ENCODE measurements around the gene STK25. TPM values are rescaled to one million over a fixed set of nuclear protein-coding genes. Genes with fewer than 3 reads are reported as not detected.

STK25 gene
- total RNA-seq, 1 experiment from 2014 or later: 159 TPM

- DNase-seq: no peak
- intact Hi-C loops (cut with micrococcal nuclease; ENCODE audit: unreplicated experiment): no loop called here
- BruUV-seq (replicated peaks): no TSS peak
- TF ChIP-seq CTCF (IDR thresholded peaks at IDR 0.05; ENCODE audit: unreplicated experiment): no peak
- H3K4me1 Mint-ChIP-seq (ENCODE audit: low read depth, unreplicated experiment): no peaks in the 10 kb centered on the region
- H3K36me3 Mint-ChIP-seq (ENCODE audit: insufficient read depth, unreplicated experiment): peaks cover 26% of the 10 kb centered on the region
- H3K4me3 Mint-ChIP-seq (ENCODE audit: low read depth, unreplicated experiment): no peak overlapping the region
- no peak overlapping the region for H3K27ac Mint-ChIP-seq (ENCODE audit: unreplicated experiment)
- CTCF ChIA-PET: no interaction called here
- H3K27me3 Mint-ChIP-seq (ENCODE audit: unreplicated experiment): no peaks in the 10 kb centered on the region
- H3K9me3 Mint-ChIP-seq (ENCODE audit: low read depth, unreplicated experiment): no peaks in the 10 kb centered on the region
Measured at GRCh38 chr2:241445426-241445825, 63.0 kb downstream of the STK25 start.

DNA sequence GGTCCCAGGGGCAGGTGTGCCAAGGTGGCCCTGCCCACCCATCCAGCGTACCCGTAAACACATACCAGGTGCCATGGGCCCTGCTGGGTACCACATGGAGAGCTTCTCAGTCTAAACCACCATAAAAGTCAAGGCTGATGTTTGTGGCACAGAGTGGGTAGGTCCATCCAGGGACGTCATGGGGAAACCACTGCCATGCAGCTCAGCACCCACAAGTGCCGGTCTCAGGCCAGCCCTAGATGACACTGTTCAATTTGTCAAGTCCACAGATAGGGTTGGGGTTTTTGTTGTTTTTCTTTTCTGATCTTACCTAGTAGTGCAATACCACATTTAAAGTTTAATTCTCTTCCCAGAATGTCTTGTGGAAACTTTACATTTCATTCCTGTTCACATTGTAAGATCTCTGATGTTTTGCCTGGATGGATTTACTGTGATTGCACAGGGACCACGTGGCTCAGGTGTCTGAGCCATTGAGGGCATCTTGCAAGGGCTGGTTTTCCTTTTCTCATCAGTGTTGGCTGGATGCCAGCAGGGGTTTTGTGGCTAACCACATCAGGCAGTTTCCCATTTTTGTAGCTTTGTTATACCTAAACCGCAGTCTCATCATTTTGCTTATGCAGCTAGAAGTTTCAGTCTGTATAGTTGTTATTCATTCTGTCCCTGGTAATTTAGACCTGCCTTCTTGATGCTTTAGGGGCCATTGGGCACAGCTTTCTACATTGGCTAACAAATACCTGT lies 64.7 kb downstream of the STK25 start:
- no peaks in the 10 kb centered on the region for H3K9me3 Mint-ChIP-seq (ENCODE audit: low read depth, unreplicated experiment)
- peak; percentile 43 for DNase-seq
- intact Hi-C loops (cut with micrococcal nuclease; ENCODE audit: unreplicated experiment): no loop called here
- H3K4me1 Mint-ChIP-seq (ENCODE audit: low read depth, unreplicated experiment): no peaks in the 10 kb centered on the region
- no peak overlapping the region for H3K4me3 Mint-ChIP-seq (ENCODE audit: low read depth, unreplicated experiment)
- BruUV-seq (replicated peaks): no TSS peak
- CTCF ChIA-PET: interaction anchor here (0.6 kb wide), 1 partner anchor 365 kb away, joined by 4 read pairs; no protein-coding TSS in a partner anchor
- no peak for TF ChIP-seq CTCF (IDR thresholded peaks at IDR 0.05; ENCODE audit: unreplicated experiment)
- H3K27me3 Mint-ChIP-seq (ENCODE audit: unreplicated experiment): no peaks in the 10 kb centered on the region
- peaks cover 21% of the 10 kb centered on the region for H3K36me3 Mint-ChIP-seq (ENCODE audit: insufficient read depth, unreplicated experiment)
- no peak overlapping the region for H3K27ac Mint-ChIP-seq (ENCODE audit: unreplicated experiment)

Small RNA genes within 50 kb of the gene (microRNA-seq; reads per million reads assigned to microRNA genes)
- gene MIR3133: not detected

Other genes starting within 250 kb of the STK25 start
- 429 and 493 TPM in 2 replicates for gene HDLBP, start 192.9 kb downstream of the STK25 start, total RNA-seq (2022)
- gene SEPTIN2, start 192.7 kb downstream of the STK25 start, total RNA-seq (2022): 413 and 445 TPM in 2 replicates
- 59.0 and 67.7 TPM in 2 replicates for gene FARP2, start 152.3 kb downstream of the STK25 start, total RNA-seq (2022)
- gene BOK, start 50.2 kb upstream of the STK25 start, total RNA-seq (2022): 30.1 and 35.0 TPM in 2 replicates
- 53.6 and 57.5 TPM in 2 replicates for gene THAP4, start 128.6 kb upstream of the STK25 start, total RNA-seq (2022)
- 93.0 and 95.3 TPM in 2 replicates for gene ATG4B, start 129.1 kb upstream of the STK25 start, total RNA-seq (2022)
- gene DTYMK, start 178.2 kb upstream of the STK25 start, total RNA-seq (2022): 67.6 and 80.7 TPM in 2 replicates
- 29.3 and 35.1 TPM in 2 replicates for gene ING5, start 193.5 kb upstream of the STK25 start, total RNA-seq (2022)
- 51.1 and 53.3 TPM in 2 replicates for gene D2HGDH, start 226.0 kb upstream of the STK25 start, total RNA-seq (2022)